HL-60 (cell line): Measurements from ENCODE around the gene ETV3.

Source experiments
- DNase-seq, 2 experiments: peaks; one replicate each; pipeline ENCODE4 v3.0.0-alpha.2; 2010 to 2020; ENCODE audit warnings: low read depth in 1 of 2, low spot score in 1 of 2
- H3K27ac ChIP-seq: fragments of 250-450 bp; sonication (Bioruptor Pico); replicated peaks from 2 replicates; pipeline ENCODE4 v1.5.1; 2020; ENCODE audit warnings: mild to moderate bottlenecking, moderate library complexity
- H3K27me3 ChIP-seq: fragments of 250-450 bp; sonication (Bioruptor Pico); 2 replicates; pipeline ENCODE4 v1.5.1; 2021; ENCODE audit warnings: mild to moderate bottlenecking, moderate library complexity; ENCODE audit not compliant: insufficient read depth, poor library complexity, severe bottlenecking
- H3K4me3 ChIP-seq: replicated peaks from 2 replicates; pipeline ENCODE4 v1.5.1; 2011; ENCODE audit warnings: mild to moderate bottlenecking, control low read depth, low read length; ENCODE audit not compliant: insufficient read depth
- CTCF ChIP-seq: IDR thresholded peaks from one replicate; pipeline ENCODE4 v1.5.1; 2011; ENCODE audit warnings: low read length, control low read depth, inconsistent platforms; ENCODE audit not compliant: insufficient read depth
- GABPA ChIP-seq: IDR thresholded peaks from 2 replicates; pipeline ENCODE4 v1.6.1; 2012; ENCODE audit warnings: low read depth
- POLR2AphosphoS5 ChIP-seq: IDR thresholded peaks from 2 replicates; pipeline ENCODE4 v1.6.1; 2012; ENCODE audit warnings: low read depth
- REST ChIP-seq: IDR thresholded peaks from 2 replicates; pipeline ENCODE4 v1.6.1; 2012; ENCODE audit warnings: low read depth; ENCODE audit not compliant: insufficient replicate concordance
- SPI1 ChIP-seq: IDR thresholded peaks from 2 replicates; pipeline ENCODE4 v1.6.1; 2012; ENCODE audit warnings: low read depth, mild to moderate bottlenecking, borderline replicate concordance

ETV3 gene

GRCh38 chr1:157147906-157148700 is 9.9 kb upstream of the ETV3 start:
- no peak for TF ChIP-seq POLR2AphosphoS5
- peak; percentile 55; the same call in 1 of the 2 replicates for TF ChIP-seq SPI1
- no peak for TF ChIP-seq CTCF
- Histone ChIP-seq H3K27ac (no peak overlapping the region), H3K27me3 (no peaks in the 10 kb centered on the region), H3K4me3 (no peak overlapping the region)
- DNase-seq: no peak

- no peak overlapping the region for H3K4me3 ChIP-seq
- no peak for DNase-seq
- TF ChIP-seq GABPA: no peak
- H3K27ac ChIP-seq: no peak overlapping the region
- H3K27me3 ChIP-seq: no peaks in the 10 kb centered on the region
Observed at GRCh38 chr1:157147037-157147436, 8.8 kb upstream of the ETV3 start.

- TF ChIP-seq CTCF: no peak
- no peak for TF ChIP-seq SPI1
- TF ChIP-seq REST: no peak
- no peak for TF ChIP-seq POLR2AphosphoS5
- no peak for TF ChIP-seq GABPA
- no peak for DNase-seq
- H3K27ac ChIP-seq: no peak overlapping the region
Observed at GRCh38 chr1:157146244-157146643, 8.0 kb upstream of the ETV3 start.

GRCh38 chr1:157145076-157145475 is 6.9 kb upstream of the ETV3 start:
- Histone ChIP-seq H3K4me3 (no peak overlapping the region), H3K27me3 (no peaks in the 10 kb centered on the region), H3K27ac (no peak overlapping the region)
- DNase-seq: no peak
- TF ChIP-seq CTCF: no peak
- TF ChIP-seq REST: no peak
- no peak for TF ChIP-seq POLR2AphosphoS5
- no peak for TF ChIP-seq SPI1

More at GRCh38 chr1:157146244-157146643, 8.0 kb upstream of the ETV3 start:
- Histone ChIP-seq H3K27me3 (no peaks in the 10 kb centered on the region), H3K4me3 (no peak overlapping the region)
